IPS-18c (cell line): ENCODE measurements around the gene FAM83C.
A peak's percentile ranks its signal among the peaks of the same experiment; 100 is the strongest.

Experiments used
- H3K4me3 ChIP-seq: 2 replicates; pipeline ENCODE4 v1.7.0; 2013; ENCODE audit warnings: low read depth, mild to moderate bottlenecking, low read length, moderate library complexity; ENCODE audit not compliant: insufficient read depth
- H3K9me3 ChIP-seq: one replicate; pipeline ENCODE4 v1.6.1; 2013; ENCODE audit warnings: mild to moderate bottlenecking, low read length, moderate library complexity; ENCODE audit not compliant: control insufficient read depth, insufficient read depth

FAM83C gene

GRCh38 chr20:35277531-35278395 lies 14.5 kb downstream of the FAM83C start, which contains the start of gene MMP24OS:
Gene MMP24OS, minus strand, starts transcription at chr20:35278122. Its CDS starts 193 bp downstream, at chr20:35277929.
- H3K9me3 ChIP-seq, result peaks cover 3% of the 10 kb centered on the region
- H3K4me3 ChIP-seq, result peak within 1 kb of the TSS; percentile 79

GRCh38 chr20:35277127-35277526 lies 15.1 kb downstream of the FAM83C start:
- Histone ChIP-seq H3K4me3 (peak overlapping the region; percentile 79), H3K9me3 (peaks cover 3% of the 10 kb centered on the region)

GRCh38 chr20:35276408-35276807 lies 15.8 kb downstream of the FAM83C start:
- Histone ChIP-seq H3K9me3 (peaks cover 3% of the 10 kb centered on the region), H3K4me3 (no peak overlapping the region)

DNA sequence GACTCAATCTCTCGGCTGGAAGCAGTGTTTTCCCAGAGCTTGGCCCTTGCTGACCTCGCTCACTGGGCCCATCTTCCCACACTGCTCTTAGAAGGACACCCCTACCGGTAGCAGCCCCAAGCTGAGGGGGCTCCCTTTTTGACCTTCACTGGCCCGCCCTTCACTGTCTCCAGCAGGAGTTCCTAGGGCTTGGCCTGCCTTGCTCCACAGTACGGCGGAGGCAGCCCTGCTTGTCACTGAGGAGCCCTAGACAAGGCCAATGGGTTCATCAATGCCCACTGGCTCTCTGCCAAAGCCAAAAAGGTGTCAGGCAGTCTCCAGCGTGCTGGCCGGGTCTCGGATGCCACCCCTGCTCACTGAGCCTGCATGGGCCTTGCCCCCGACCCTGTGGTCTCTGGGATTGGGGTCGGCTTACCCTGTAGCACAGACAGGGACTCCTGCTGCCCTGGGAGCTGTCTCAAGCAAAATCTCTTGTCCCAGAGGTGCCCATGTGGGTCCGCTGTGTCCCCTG lies 16.4 kb downstream of the FAM83C start:
- peaks cover 3% of the 10 kb centered on the region for H3K9me3 ChIP-seq
- no peak overlapping the region for H3K4me3 ChIP-seq

- no peak overlapping the region for H3K4me3 ChIP-seq
- peaks cover 3% of the 10 kb centered on the region for H3K9me3 ChIP-seq
Observed at GRCh38 chr20:35274172-35275092, 17.8 kb downstream of the FAM83C start.

- no peak overlapping the region for H3K4me3 ChIP-seq
- H3K9me3 ChIP-seq, result no peaks in the 10 kb centered on the region
Observed at GRCh38 chr20:35273449-35274171, 18.6 kb downstream of the FAM83C start.

- no peak overlapping the region for H3K4me3 ChIP-seq
- no peaks in the 10 kb centered on the region for H3K9me3 ChIP-seq
Observed at GRCh38 chr20:35271904-35272303, 20.3 kb downstream of the FAM83C start.

- H3K9me3 ChIP-seq, result no peaks in the 10 kb centered on the region
- no peak overlapping the region for H3K4me3 ChIP-seq
Observed at GRCh38 chr20:35271073-35271882, 20.9 kb downstream of the FAM83C start.

- Histone ChIP-seq H3K4me3 (no peak overlapping the region), H3K9me3 (no peaks in the 10 kb centered on the region)
Observed at GRCh38 chr20:35270021-35270902, 22.0 kb downstream of the FAM83C start.

DNA sequence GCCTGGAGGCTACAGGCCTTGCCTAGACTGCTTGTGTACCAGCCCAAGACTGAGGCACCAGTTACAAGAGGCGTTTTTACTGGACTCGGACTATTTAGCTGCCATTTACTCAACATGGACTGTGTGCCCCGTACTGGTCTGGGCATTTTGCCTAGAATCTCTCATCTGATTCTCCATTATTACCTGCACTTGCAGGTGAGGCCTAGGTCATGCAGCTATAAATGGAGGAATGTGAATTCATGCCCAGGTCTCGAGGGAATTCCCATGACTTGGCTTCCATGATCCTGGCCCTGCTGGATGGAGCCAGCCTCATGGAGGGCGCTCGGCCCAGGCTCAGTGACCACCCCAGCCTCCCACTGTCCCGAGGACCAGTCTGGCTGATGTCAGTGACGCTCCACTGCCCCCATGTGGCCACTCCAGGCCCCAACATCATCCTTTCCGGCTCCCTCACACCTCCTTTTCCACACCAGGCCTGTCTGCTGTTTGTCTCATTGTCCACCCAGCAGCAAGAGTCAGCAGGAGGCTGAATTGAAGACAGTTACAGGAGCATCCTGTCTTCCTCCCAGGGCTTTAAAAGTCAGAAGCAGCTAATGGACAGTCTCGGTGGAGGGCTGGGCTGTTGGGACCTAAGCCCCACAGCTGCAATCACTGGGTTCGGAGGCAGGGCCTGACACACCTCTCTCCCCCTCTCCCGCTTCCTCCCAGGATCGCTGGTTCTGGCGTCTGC lies 23.0 kb downstream of the FAM83C start:
- no peaks in the 10 kb centered on the region for H3K9me3 ChIP-seq
- no peak overlapping the region for H3K4me3 ChIP-seq

- H3K9me3 ChIP-seq, result no peaks in the 10 kb centered on the region
- H3K4me3 ChIP-seq, result no peak overlapping the region
Observed at GRCh38 chr20:35267092-35267491, 25.1 kb downstream of the FAM83C start.

- Histone ChIP-seq H3K4me3 (no peak overlapping the region), H3K9me3 (no peaks in the 10 kb centered on the region)
Observed at GRCh38 chr20:35264755-35265154, 27.5 kb downstream of the FAM83C start.

DNA sequence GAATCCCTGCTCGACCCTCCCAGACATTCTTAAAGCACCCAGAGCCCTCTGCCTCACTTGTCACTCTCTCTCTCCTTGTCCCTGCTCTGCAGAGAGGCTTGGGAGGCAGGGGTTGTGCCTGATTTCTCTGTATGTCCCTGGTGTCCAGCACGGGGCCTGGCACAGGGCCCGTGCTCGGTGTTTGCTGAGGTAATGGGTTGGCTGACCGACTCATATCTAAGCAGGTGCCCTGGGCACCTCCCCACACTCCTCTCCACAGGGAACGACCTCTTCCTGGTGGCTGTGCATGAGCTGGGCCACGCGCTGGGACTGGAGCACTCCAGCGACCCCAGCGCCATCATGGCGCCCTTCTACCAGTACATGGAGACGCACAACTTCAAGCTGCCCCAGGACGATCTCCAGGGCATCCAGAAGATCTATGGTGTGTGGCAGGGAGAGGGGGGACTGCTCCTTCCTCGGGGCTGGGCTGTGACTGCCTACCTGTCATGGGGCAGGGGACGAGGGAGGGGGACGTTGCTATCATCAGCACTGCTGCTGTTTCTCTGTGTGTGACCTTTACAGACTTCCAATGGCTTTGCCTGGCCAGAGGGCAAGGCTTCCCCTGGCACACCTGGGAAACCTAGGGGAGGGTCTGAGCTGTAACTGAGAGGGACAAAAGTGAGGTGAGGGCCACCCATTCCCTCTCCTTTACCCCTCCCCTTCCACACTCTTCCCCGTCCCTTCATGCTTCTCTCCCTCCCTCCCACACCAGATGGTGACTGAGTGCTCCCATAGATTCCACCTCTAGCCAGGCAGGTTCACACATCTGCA lies 28.5 kb downstream of the FAM83C start:
- H3K4me3 ChIP-seq, result no peak overlapping the region; the same call in 1 of the 2 replicates
- H3K9me3 ChIP-seq, result no peaks in the 10 kb centered on the region
